Measurements from ENCODE around the gene ADCK1.

DNA sequence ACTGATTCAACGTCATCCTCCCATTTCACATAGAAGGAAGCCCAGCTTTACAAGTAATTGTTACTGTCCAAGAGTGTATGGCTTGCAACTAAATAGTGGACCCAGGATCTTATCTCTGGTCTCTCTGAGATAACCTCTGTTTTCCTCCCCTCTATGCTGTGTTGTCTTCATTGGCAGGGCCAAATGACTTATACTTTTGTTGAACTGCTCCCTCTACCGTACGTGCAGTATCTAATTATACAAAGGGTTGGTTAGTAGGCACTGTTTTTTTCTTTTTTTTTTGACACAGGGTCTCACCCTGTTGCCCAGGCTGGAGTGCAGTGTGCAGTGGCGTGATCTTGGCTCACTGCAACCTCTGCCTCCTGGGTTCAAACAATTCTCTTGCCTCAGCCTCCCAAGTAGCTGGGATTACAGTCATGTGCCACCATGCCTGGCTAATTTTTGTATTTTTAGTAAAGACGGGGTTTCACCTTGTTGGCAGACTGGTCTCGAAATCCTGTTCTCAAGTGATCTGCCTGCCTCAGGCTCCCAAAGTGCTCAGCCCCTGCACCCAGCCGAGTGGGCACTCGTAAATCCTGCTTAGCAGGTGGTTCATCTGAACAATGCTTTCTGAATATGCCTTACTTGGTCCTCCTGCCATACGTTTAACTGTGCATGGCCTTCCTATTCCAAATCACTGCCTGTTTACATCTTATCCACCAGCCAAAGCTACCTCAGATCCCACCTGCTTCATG lies 162.1 kb downstream of the ADCK1 start:
- TF ChIP-seq, protein P1, sequence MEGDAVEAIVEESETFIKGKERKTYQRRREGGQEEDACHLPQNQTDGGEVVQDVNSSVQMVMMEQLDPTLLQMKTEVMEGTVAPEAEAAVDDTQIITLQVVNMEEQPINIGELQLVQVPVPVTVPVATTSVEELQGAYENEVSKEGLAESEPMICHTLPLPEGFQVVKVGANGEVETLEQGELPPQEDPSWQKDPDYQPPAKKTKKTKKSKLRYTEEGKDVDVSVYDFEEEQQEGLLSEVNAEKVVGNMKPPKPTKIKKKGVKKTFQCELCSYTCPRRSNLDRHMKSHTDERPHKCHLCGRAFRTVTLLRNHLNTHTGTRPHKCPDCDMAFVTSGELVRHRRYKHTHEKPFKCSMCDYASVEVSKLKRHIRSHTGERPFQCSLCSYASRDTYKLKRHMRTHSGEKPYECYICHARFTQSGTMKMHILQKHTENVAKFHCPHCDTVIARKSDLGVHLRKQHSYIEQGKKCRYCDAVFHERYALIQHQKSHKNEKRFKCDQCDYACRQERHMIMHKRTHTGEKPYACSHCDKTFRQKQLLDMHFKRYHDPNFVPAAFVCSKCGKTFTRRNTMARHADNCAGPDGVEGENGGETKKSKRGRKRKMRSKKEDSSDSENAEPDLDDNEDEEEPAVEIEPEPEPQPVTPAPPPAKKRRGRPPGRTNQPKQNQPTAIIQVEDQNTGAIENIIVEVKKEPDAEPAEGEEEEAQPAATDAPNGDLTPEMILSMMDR (IDR thresholded peaks at IDR 0.05), result no peak
- TF ChIP-seq POLR2A (IDR thresholded peaks at IDR 0.05) (no peak), POLR2AphosphoS5 (IDR thresholded peaks at IDR 0.05) (no peak)
